HCT116 (cell line): ENCODE measurements around the gene RFESD. TPM values are rescaled to one million over a fixed set of nuclear protein-coding genes. Genes with fewer than 3 reads are reported as not detected.

ENCODE experiments used
- ATAC-seq: fragments of 200-7000 bp; cut with Tn5 transposase; 2 replicates; pipeline ENCODE4 v1.9.1; 2020; ENCODE audit warnings: mild to moderate bottlenecking, moderate library complexity
- BruUV-seq: library from RNA; stranded (reverse); fragments of 400-500 nt; replicated peaks from 2 replicates; lab custom pipeline; 2021; lab: Mats Ljungman, UMichigan
- CTCF ChIA-PET: fragments of 300-600 bp; sonication (Branson Sonifier 250); formaldehyde crosslinking; loops from one replicate; lab custom pipeline; 2021; ENCODE audit warnings: antibody characterized with exemption; lab: Charles Lee
- POLR2A ChIA-PET: fragments of 300-600, 350-600 bp; sonication (Branson Sonifier 250); formaldehyde crosslinking; loops from one replicate; lab custom pipeline; 2021; ENCODE audit warnings: antibody characterized with exemption; lab: Charles Lee
- RAD21 ChIA-PET, 2 experiments: fragments of 300-600 bp; sonication (Branson Sonifier 250); formaldehyde crosslinking; loops; one replicate each; lab custom pipeline; 2023; ENCODE audit warnings: low total read pairs in 2 of 2; ENCODE audit not compliant: uncharacterized antibody in 2 of 2, unreplicated experiment in 2 of 2, low non-redundant PET in 1 of 2; lab: Charles Lee
- DNase-seq: peaks from one replicate; pipeline ENCODE4 v3.0.0-alpha.2; 2010; ENCODE audit warnings: low read depth, low spot score
- H2AFZ ChIP-seq: fragments of 200-600 bp; shearing (Covaris generic), sonication (generic); 2 replicates; pipeline ENCODE4 v1.6.1; 2017; ENCODE audit warnings: low read depth, mixed run types, mixed read lengths, antibody characterized with exemption, low read length; ENCODE audit not compliant: poor library complexity, severe bottlenecking
- H3K27ac ChIP-seq: 2 replicates; pipeline ENCODE4 v1.5.1; 2012; ENCODE audit warnings: low read depth, low read length
- H3K27me3 ChIP-seq: fragments of 200-600 bp; sonication (generic); 2 replicates; pipeline ENCODE4 v1.6.1; 2016; ENCODE audit warnings: mixed run types, low read length, mixed read lengths; ENCODE audit not compliant: insufficient read depth
- H3K36me3 ChIP-seq, 2 experiments: fragments of 200-500 bp in 1 of 2; fragments of 200-600 bp in 1 of 2; sonication (Bioruptor generic) in 1 of 2; sonication (generic) in 1 of 2; 2 replicates each; pipeline versions ENCODE4 v1.5.1 to v1.6.1; 2014 to 2016; ENCODE audit warnings: low read length in 2 of 2, inconsistent platforms in 1 of 2, mixed read lengths in 1 of 2, mixed run types in 1 of 2; ENCODE audit not compliant: insufficient read depth in 2 of 2, control insufficient read depth in 1 of 2
- H3K4me1 ChIP-seq, 2 experiments: fragments of 200-600 bp in 1 of 2; sonication (generic) in 1 of 2; 2 replicates each; pipeline versions ENCODE4 v1.5.1 to v1.6.1; 2012 to 2017; ENCODE audit warnings: low read length in 2 of 2, inconsistent platforms in 1 of 2, mild to moderate bottlenecking in 1 of 2, mixed read lengths in 1 of 2, mixed run types in 1 of 2, moderate library complexity in 1 of 2; ENCODE audit not compliant: insufficient read depth in 2 of 2, control insufficient read depth in 1 of 2
- H3K4me2 ChIP-seq: fragments of 200-600 bp; sonication (generic); 2 replicates; pipeline ENCODE4 v1.6.1; 2017; ENCODE audit warnings: mixed run types, low read length, mixed read lengths
- H3K4me3 ChIP-seq, 2 experiments: fragments of 200-600 bp in 1 of 2; sonication (generic) in 1 of 2; replicated peaks in 1 of 2; 2 replicates each; pipeline ENCODE4 v1.5.1; 2011 to 2016; ENCODE audit warnings: low read length in 2 of 2, control low read depth in 1 of 2, low read depth in 1 of 2, mild to moderate bottlenecking in 1 of 2, mixed read lengths in 1 of 2, mixed run types in 1 of 2
- H3K79me2 ChIP-seq: fragments of 200-600 bp; sonication (generic); 2 replicates; pipeline ENCODE4 v1.6.1; 2017; ENCODE audit warnings: mild to moderate bottlenecking, mixed run types, low read length, moderate library complexity, mixed read lengths; ENCODE audit not compliant: insufficient read depth
- H3K9ac ChIP-seq: fragments of 200-600 bp; sonication (generic); 2 replicates; pipeline ENCODE4 v1.6.1; 2016; ENCODE audit warnings: low read length, mixed read lengths
- H3K9me2 ChIP-seq: fragments of 200-600 bp; sonication (generic), shearing (Covaris generic); 2 replicates; pipeline ENCODE4 v1.6.1; 2017; ENCODE audit warnings: mixed run types, mild to moderate bottlenecking, moderate library complexity; ENCODE audit not compliant: insufficient read depth
- H3K9me3 ChIP-seq, 2 experiments: fragments of 200-500 bp in 1 of 2; fragments of 200-600 bp in 1 of 2; sonication (Bioruptor generic) in 1 of 2; sonication (generic) in 1 of 2; 2 replicates each; pipeline ENCODE4 v1.6.1; 2014 to 2017; ENCODE audit warnings: low read length in 2 of 2, mixed read lengths in 2 of 2, inconsistent platforms in 1 of 2, low read depth in 1 of 2, mild to moderate bottlenecking in 1 of 2, mixed run types in 1 of 2, moderate library complexity in 1 of 2; ENCODE audit not compliant: control insufficient read depth in 1 of 2, insufficient read depth in 1 of 2
- H4K20me1 ChIP-seq: fragments of 200-600 bp; sonication (generic), shearing (Covaris generic); 2 replicates; pipeline ENCODE4 v1.6.1; 2017; ENCODE audit warnings: mixed run types, mild to moderate bottlenecking, moderate library complexity; ENCODE audit not compliant: insufficient read depth
- CBX3 ChIP-seq: IDR thresholded peaks from 2 replicates; pipeline ENCODE4 v1.6.1; 2012; ENCODE audit warnings: low read depth
- CEBPB ChIP-seq: IDR thresholded peaks from 2 replicates; pipeline ENCODE4 v1.6.1; 2012; ENCODE audit warnings: low read depth
- EZH2 ChIP-seq: fragments of 200-600 bp; sonication (generic); IDR thresholded peaks from 2 replicates; pipeline ENCODE4 v1.6.1; 2017; ENCODE audit warnings: antibody characterized with exemption, mixed run types
- EZH2phosphoT487 ChIP-seq: fragments of 200-600 bp; IDR thresholded peaks from 2 replicates; pipeline ENCODE4 v1.6.1; 2018; ENCODE audit warnings: antibody characterized with exemption, borderline replicate concordance
- JUND ChIP-seq: IDR thresholded peaks from 2 replicates; pipeline ENCODE4 v1.6.1; 2012
- POLR2AphosphoS5 ChIP-seq: IDR thresholded peaks from 2 replicates; pipeline ENCODE4 v1.6.1; 2011; ENCODE audit warnings: mild to moderate bottlenecking, low read depth, low read length, moderate library complexity
- SIN3A ChIP-seq: IDR thresholded peaks from 2 replicates; pipeline ENCODE4 v1.6.1; 2012; ENCODE audit warnings: low read depth
- SP1 ChIP-seq: IDR thresholded peaks from 2 replicates; pipeline ENCODE4 v1.6.1; 2012; ENCODE audit warnings: low read depth
- TCF7L2 ChIP-seq: IDR thresholded peaks from 2 replicates; pipeline ENCODE4 v1.7.0; 2011; ENCODE audit warnings: borderline replicate concordance, inconsistent platforms; ENCODE audit not compliant: insufficient read depth, insufficient read length; ENCODE audit errors: extremely low read depth
- YY1 ChIP-seq: IDR thresholded peaks from 2 replicates; pipeline ENCODE4 v1.6.1; 2011; ENCODE audit warnings: low read length, low read depth, moderate library complexity, mild to moderate bottlenecking; ENCODE audit not compliant: insufficient replicate concordance; ENCODE audit errors: extremely low read depth
- ZFX ChIP-seq: fragments of 450-650 bp; IDR thresholded peaks from 2 replicates; pipeline ENCODE4 v1.6.1; 2017
- ZNF274 ChIP-seq: fragments of 200-500 bp; sonication (Bioruptor generic); IDR thresholded peaks from 2 replicates; pipeline ENCODE4 v1.6.1; 2014; ENCODE audit warnings: mild to moderate bottlenecking, low read depth, low read length, inconsistent platforms
- intact Hi-C: fragments of 100-400 bp; cut with micrococcal nuclease; formaldehyde crosslinking; loops from 2 replicates; pipeline ENCODE4 v1.10.0; 2022
- total RNA-seq: library from RNA; stranded (reverse); gene quantifications from one replicate; pipeline ENCODE4 v1.2.1, GENCODE V29; 2021; ENCODE audit not compliant: unreplicated experiment
- TF ChIP-seq, protein P1 (sequence below): IDR thresholded peaks from 2 replicates; pipeline ENCODE4 v1.6.1; 2011; ENCODE audit warnings: mild to moderate bottlenecking, low read length, moderate library complexity; ENCODE audit not compliant: insufficient replicate concordance; ENCODE audit errors: extremely low read depth
- TF ChIP-seq, protein P2 (sequence below): IDR thresholded peaks from 2 replicates; pipeline ENCODE4 v1.6.1; 2012; ENCODE audit warnings: low read depth

Gene RFESD
- total RNA-seq, 1 experiment from 2014 or later, result 4.1 TPM

DNA sequence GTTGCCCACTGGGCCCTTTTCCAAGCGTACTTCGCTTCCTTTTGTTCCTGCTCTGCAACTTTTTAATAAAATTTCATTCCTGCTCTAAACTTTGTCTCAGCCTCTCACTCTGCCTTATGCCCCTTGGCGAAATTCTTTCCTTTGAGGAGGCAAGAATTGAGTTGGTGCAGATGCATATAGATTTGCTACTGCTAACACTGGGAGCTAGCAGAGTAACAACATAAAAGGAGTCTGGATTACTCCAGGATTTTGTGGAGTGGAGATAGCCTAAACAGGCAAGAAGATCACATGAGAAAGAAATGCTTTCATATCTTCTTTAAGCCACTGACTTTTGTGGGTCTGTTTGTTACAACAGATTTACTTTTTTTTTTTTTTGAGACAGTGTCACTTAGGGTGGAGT is 12.9 kb upstream of the RFESD start:
- Histone ChIP-seq H3K4me1 (peaks cover 0 to 10% of the 10 kb centered on the region in 2 experiments; a peak in 2 of 4 replicates), H3K27me3 (no peaks in the 10 kb centered on the region), H3K9ac (no peak overlapping the region), H2AFZ (no peak overlapping the region), H3K9me2 (no peaks in the 10 kb centered on the region), H3K79me2 (no peaks in the 10 kb centered on the region), H3K9me3 (no peaks in the 10 kb centered on the region), H3K4me3 (no peak overlapping the region), H4K20me1 (no peaks in the 10 kb centered on the region), H3K36me3 (no peaks in the 10 kb centered on the region), H3K27ac (no peak overlapping the region), H3K4me2 (no peak overlapping the region)
- BruUV-seq, result no TSS peak
- intact Hi-C loops, result no loop called here
- POLR2A ChIA-PET, result interaction anchor here (1.9 kb wide), 1 partner anchor 13 kb away, joined by 5 read pairs; the partner anchor contains the start of gene RFESD
- TF ChIP-seq SIN3A, result no peak
- TF ChIP-seq YY1, result no peak
- no peak for TF ChIP-seq TCF7L2
- TF ChIP-seq POLR2AphosphoS5, result no peak
- TF ChIP-seq JUND, result no peak
- TF ChIP-seq ZFX, result no peak
- TF ChIP-seq, protein P1, sequence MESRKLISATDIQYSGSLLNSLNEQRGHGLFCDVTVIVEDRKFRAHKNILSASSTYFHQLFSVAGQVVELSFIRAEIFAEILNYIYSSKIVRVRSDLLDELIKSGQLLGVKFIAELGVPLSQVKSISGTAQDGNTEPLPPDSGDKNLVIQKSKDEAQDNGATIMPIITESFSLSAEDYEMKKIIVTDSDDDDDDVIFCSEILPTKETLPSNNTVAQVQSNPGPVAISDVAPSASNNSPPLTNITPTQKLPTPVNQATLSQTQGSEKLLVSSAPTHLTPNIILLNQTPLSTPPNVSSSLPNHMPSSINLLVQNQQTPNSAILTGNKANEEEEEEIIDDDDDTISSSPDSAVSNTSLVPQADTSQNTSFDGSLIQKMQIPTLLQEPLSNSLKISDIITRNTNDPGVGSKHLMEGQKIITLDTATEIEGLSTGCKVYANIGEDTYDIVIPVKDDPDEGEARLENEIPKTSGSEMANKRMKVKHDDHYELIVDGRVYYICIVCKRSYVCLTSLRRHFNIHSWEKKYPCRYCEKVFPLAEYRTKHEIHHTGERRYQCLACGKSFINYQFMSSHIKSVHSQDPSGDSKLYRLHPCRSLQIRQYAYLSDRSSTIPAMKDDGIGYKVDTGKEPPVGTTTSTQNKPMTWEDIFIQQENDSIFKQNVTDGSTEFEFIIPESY, result no peak
- TF ChIP-seq ZNF274, result no peak
- no peak for TF ChIP-seq EZH2
- TF ChIP-seq, protein P2, sequence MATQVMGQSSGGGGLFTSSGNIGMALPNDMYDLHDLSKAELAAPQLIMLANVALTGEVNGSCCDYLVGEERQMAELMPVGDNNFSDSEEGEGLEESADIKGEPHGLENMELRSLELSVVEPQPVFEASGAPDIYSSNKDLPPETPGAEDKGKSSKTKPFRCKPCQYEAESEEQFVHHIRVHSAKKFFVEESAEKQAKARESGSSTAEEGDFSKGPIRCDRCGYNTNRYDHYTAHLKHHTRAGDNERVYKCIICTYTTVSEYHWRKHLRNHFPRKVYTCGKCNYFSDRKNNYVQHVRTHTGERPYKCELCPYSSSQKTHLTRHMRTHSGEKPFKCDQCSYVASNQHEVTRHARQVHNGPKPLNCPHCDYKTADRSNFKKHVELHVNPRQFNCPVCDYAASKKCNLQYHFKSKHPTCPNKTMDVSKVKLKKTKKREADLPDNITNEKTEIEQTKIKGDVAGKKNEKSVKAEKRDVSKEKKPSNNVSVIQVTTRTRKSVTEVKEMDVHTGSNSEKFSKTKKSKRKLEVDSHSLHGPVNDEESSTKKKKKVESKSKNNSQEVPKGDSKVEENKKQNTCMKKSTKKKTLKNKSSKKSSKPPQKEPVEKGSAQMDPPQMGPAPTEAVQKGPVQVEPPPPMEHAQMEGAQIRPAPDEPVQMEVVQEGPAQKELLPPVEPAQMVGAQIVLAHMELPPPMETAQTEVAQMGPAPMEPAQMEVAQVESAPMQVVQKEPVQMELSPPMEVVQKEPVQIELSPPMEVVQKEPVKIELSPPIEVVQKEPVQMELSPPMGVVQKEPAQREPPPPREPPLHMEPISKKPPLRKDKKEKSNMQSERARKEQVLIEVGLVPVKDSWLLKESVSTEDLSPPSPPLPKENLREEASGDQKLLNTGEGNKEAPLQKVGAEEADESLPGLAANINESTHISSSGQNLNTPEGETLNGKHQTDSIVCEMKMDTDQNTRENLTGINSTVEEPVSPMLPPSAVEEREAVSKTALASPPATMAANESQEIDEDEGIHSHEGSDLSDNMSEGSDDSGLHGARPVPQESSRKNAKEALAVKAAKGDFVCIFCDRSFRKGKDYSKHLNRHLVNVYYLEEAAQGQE, result no peak
- no peak for TF ChIP-seq EZH2phosphoT487
- TF ChIP-seq SP1, result no peak
- TF ChIP-seq CEBPB, result no peak
- no peak for TF ChIP-seq CBX3
- no peak for ATAC-seq
- RAD21 ChIA-PET, result no interaction called here
- DNase-seq, result no peak
- CTCF ChIA-PET, result no interaction called here
